GM19193 (cell line): ENCODE data around the gene PTDSS2.

ENCODE experiments used
- POLR2A ChIP-seq: IDR thresholded peaks from 4 replicates; pipeline ENCODE4 v1.6.1; 2011; ENCODE audit not compliant: insufficient read depth, insufficient read length; ENCODE audit errors: extremely low read depth

The PTDSS2 gene

GRCh38 chr11:498297-499181, 48.5 kb downstream of the PTDSS2 start:
- no peak for TF ChIP-seq POLR2A

- TF ChIP-seq POLR2A: no peak
Observed at GRCh38 chr11:499201-500076, 49.4 kb downstream of the PTDSS2 start.

- TF ChIP-seq POLR2A: no peak
Observed at GRCh38 chr11:501001-501682, 51.1 kb downstream of the PTDSS2 start.

- TF ChIP-seq POLR2A: no peak
Observed at GRCh38 chr11:501683-502287, 51.7 kb downstream of the PTDSS2 start.

GRCh38 chr11:502288-503178, 52.5 kb downstream of the PTDSS2 start:
- TF ChIP-seq POLR2A: peak; percentile 7

- TF ChIP-seq POLR2A: no peak
Observed at GRCh38 chr11:503179-503981, 53.3 kb downstream of the PTDSS2 start.

GRCh38 chr11:504053-504993, 54.2 kb downstream of the PTDSS2 start:
- peak; percentile 17 for TF ChIP-seq POLR2A

GRCh38 chr11:504994-505344, 54.9 kb downstream of the PTDSS2 start:
- TF ChIP-seq POLR2A: no peak

- TF ChIP-seq POLR2A: peak; percentile 78
Observed at GRCh38 chr11:506238-506994, 56.3 kb downstream of the PTDSS2 start.

- peak; percentile 71 for TF ChIP-seq POLR2A
Observed at GRCh38 chr11:506995-507726, 57.1 kb downstream of the PTDSS2 start, which contains the start of gene RNH1. Gene RNH1, minus strand, starts transcription at chr11:507242. Its CDS starts 5,080 bp downstream, at chr11:502162.

- no peak for TF ChIP-seq POLR2A
Observed at GRCh38 chr11:507727-508515, 57.8 kb downstream of the PTDSS2 start.
